BLaER1 treated with 17β-estradiol and CSF1 and Interleukin-3, amounts not matched to agents 10 nM and 100 nM (cell line): Measurements from ENCODE around the gene ZPLD1.

Experiments used
- H3K27ac ChIP-seq, 11 experiments: shearing (Covaris generic); formaldehyde crosslinking; 2 replicates each; pipeline ENCODE4 v1.8.1; 2022
- H3K27me3 ChIP-seq, 11 experiments: shearing (Covaris generic); formaldehyde crosslinking; 2 replicates each; pipeline ENCODE4 v1.8.1; 2022
- H3K36me3 ChIP-seq, 11 experiments: shearing (Covaris generic); formaldehyde crosslinking; 2 replicates each; pipeline ENCODE4 v1.8.1; 2022
- H3K4me1 ChIP-seq, 10 experiments: shearing (Covaris generic); formaldehyde crosslinking; 2 replicates each; pipeline ENCODE4 v1.8.1; 2022
- H3K4me2 ChIP-seq, 11 experiments: shearing (Covaris generic); formaldehyde crosslinking; 2 replicates each; pipeline ENCODE4 v1.8.1; 2022
- H3K4me3 ChIP-seq, 10 experiments: shearing (Covaris generic); formaldehyde crosslinking; 2 replicates each; pipeline ENCODE4 v1.8.1; 2022
- H3K9ac ChIP-seq, 11 experiments: shearing (Covaris generic); formaldehyde crosslinking; 2 replicates each; pipeline ENCODE4 v1.8.1; 2022
- H3K9me3 ChIP-seq, 11 experiments: shearing (Covaris generic); formaldehyde crosslinking; replicated peaks in 1 of 11; 2 replicates each; pipeline ENCODE4 v1.8.1; 2022
- H4K20me1 ChIP-seq, 11 experiments: shearing (Covaris generic); formaldehyde crosslinking; 2 replicates each; pipeline ENCODE4 v1.8.1; 2022
- Cebpa-rat ChIP-seq, 11 experiments: shearing (Covaris generic); IDR thresholded peaks; 2 replicates each; pipeline ENCODE4 v1.8.1; 2022

ZPLD1 gene

DNA sequence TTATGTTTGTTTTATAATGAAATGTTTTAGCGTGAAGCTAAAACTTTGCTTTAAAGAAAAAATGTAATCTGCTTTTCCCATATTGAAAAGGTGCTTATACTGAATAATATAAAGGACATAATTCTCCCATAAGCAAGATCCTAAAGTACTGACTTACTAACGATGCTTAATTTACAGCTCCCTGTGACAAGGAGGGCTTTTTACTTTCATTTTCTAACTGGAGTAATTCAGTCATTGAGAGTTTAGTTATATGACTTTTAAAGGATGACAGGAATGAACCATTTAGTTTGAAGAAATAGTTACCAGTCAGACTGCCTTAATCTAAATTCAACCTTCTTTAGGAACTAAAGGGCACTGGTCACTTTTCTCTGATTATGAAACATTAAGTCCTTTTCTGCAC lies 19.3 kb upstream of the ZPLD1 start:
- no peaks in the 10 kb centered on the region for H4K20me1 ChIP-seq
- no peaks in the 10 kb centered on the region for H3K36me3 ChIP-seq
- H3K4me3 ChIP-seq: no peak overlapping the region
- no peaks in the 10 kb centered on the region for H3K9me3 ChIP-seq
- H3K27ac ChIP-seq: no peak overlapping the region
- H3K4me2 ChIP-seq: peak overlapping the region in 7 of 11 experiments; percentile 8 to 33 (median 17); a peak in 8 of 22 replicates
- TF ChIP-seq Cebpa-rat (IDR thresholded peaks at IDR 0.05): no peak
- no peaks in the 10 kb centered on the region for H3K4me1 ChIP-seq
- no peaks in the 10 kb centered on the region for H3K27me3 ChIP-seq
- no peak overlapping the region for H3K9ac ChIP-seq

DNA sequence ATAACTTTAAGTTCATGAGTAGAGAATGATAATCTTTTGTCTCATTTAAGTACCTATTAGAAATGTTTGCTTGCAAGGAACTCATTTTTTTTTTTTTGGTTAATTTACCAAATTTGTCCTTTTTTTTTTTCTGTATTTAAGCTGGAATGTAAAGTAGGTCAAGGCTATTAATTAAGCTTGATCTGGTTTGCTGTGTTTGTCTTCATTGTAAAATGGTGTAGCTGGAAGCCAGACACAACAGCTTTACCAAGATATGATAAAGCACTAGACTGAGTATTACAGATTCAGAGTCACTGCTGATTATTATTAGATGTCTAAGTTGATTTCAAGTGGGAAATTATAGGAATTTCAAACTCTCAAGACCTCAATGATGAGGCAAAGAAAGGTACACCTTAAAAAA lies 15.0 kb upstream of the ZPLD1 start:
- Histone ChIP-seq H3K9me3 (no peaks in the 10 kb centered on the region), H3K9ac (no peak overlapping the region), H3K27ac (no peak overlapping the region), H3K4me3 (no peak overlapping the region), H4K20me1 (no peaks in the 10 kb centered on the region), H3K4me1 (no peaks in the 10 kb centered on the region), H3K27me3 (no peaks in the 10 kb centered on the region), H3K4me2 (no peak overlapping the region), H3K36me3 (no peaks in the 10 kb centered on the region)
- TF ChIP-seq Cebpa-rat (IDR thresholded peaks at IDR 0.05): no peak

DNA sequence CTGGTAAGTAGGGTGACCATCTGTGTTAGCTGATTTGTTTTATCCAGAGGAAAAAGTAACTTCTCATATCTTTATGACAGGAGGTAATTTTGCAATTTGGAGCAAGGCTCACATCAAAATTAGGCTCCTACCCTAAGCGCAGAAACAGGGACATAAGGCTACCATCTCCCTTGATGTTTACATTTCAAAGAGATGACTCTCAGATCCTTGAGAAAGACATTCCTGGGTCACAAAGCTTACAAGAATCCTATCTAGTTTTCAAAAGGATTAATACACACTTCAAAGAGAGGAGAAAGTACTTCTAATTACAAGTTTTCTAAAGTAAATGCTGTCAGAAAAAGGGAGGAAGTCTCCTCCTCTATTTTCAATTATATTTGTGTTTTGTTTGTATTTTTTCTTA lies 7.0 kb downstream of the ZPLD1 start:
- no peak for TF ChIP-seq Cebpa-rat (IDR thresholded peaks at IDR 0.05)
- no peaks in the 10 kb centered on the region for H3K27me3 ChIP-seq
- H3K27ac ChIP-seq: no peak overlapping the region
- H3K9ac ChIP-seq: no peak overlapping the region
- no peaks in the 10 kb centered on the region for H4K20me1 ChIP-seq
- H3K4me1 ChIP-seq: peaks cover 0 to 4% (median 0%) of the 10 kb centered on the region in 10 experiments; a peak in 1 of 20 replicates
- no peak overlapping the region for H3K4me2 ChIP-seq
- H3K9me3 ChIP-seq: no peaks in the 10 kb centered on the region
- H3K36me3 ChIP-seq: no peaks in the 10 kb centered on the region
- H3K4me3 ChIP-seq: no peak overlapping the region

DNA sequence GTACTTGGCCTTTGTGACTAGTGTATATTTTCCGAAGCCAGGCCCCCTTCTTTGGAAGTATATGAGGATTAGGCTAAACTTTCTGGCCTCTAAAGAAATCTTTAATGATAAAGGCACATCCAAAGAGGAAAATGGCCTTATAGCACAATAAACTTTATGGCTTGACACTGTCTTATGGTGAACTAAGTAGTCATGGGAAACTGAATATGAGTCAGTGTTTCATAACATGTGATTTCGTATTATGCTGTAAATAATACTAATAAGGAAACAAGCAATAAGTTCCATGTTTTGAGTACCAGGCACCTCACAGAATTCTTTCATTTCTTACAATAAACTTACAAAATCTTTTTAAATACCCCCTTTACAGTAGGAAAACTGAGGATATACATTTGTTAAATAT lies 8.2 kb downstream of the ZPLD1 start:
- no peaks in the 10 kb centered on the region for H3K36me3 ChIP-seq
- TF ChIP-seq Cebpa-rat (IDR thresholded peaks at IDR 0.05): no peak
- H3K4me1 ChIP-seq: no peaks in the 10 kb centered on the region
- H4K20me1 ChIP-seq: no peaks in the 10 kb centered on the region
- no peaks in the 10 kb centered on the region for H3K27me3 ChIP-seq
- H3K27ac ChIP-seq: no peak overlapping the region
- no peak overlapping the region for H3K4me3 ChIP-seq
- H3K4me2 ChIP-seq: no peak overlapping the region
- H3K9me3 ChIP-seq: no peaks in the 10 kb centered on the region
- H3K9ac ChIP-seq: no peak overlapping the region

- no peaks in the 10 kb centered on the region for H3K36me3 ChIP-seq
- H3K4me2 ChIP-seq: no peak overlapping the region
- H3K4me1 ChIP-seq: no peaks in the 10 kb centered on the region
- no peaks in the 10 kb centered on the region for H4K20me1 ChIP-seq
- no peaks in the 10 kb centered on the region for H3K27me3 ChIP-seq
- no peak overlapping the region for H3K9ac ChIP-seq
- no peaks in the 10 kb centered on the region for H3K9me3 ChIP-seq
- no peak for TF ChIP-seq Cebpa-rat (IDR thresholded peaks at IDR 0.05)
- no peak overlapping the region for H3K27ac ChIP-seq
- no peak overlapping the region for H3K4me3 ChIP-seq
These were observed 9.3 kb downstream of the ZPLD1 start for GRCh38 chr3:102444101-102444500.

- TF ChIP-seq Cebpa-rat (IDR thresholded peaks at IDR 0.05): no peak
- no peak overlapping the region for H3K4me3 ChIP-seq
- no peak overlapping the region for H3K9ac ChIP-seq
- no peaks in the 10 kb centered on the region for H3K36me3 ChIP-seq
- H3K4me1 ChIP-seq: no peaks in the 10 kb centered on the region
- no peak overlapping the region for H3K27ac ChIP-seq
- no peaks in the 10 kb centered on the region for H3K9me3 ChIP-seq
- no peaks in the 10 kb centered on the region for H4K20me1 ChIP-seq
- H3K4me2 ChIP-seq: no peak overlapping the region
- H3K27me3 ChIP-seq: no peaks in the 10 kb centered on the region
These were observed 12.5 kb downstream of the ZPLD1 start for GRCh38 chr3:102447272-102447671.

GRCh38 chr3:102449341-102449740 lies 14.5 kb downstream of the ZPLD1 start:
- H3K36me3 ChIP-seq: no peaks in the 10 kb centered on the region
- H3K27me3 ChIP-seq: no peaks in the 10 kb centered on the region
- no peak overlapping the region for H3K9ac ChIP-seq
- H4K20me1 ChIP-seq: no peaks in the 10 kb centered on the region
- H3K4me1 ChIP-seq: no peaks in the 10 kb centered on the region
- TF ChIP-seq Cebpa-rat (IDR thresholded peaks at IDR 0.05): no peak
- no peak overlapping the region for H3K4me3 ChIP-seq
- no peaks in the 10 kb centered on the region for H3K9me3 ChIP-seq
- no peak overlapping the region for H3K4me2 ChIP-seq
- H3K27ac ChIP-seq: no peak overlapping the region

DNA sequence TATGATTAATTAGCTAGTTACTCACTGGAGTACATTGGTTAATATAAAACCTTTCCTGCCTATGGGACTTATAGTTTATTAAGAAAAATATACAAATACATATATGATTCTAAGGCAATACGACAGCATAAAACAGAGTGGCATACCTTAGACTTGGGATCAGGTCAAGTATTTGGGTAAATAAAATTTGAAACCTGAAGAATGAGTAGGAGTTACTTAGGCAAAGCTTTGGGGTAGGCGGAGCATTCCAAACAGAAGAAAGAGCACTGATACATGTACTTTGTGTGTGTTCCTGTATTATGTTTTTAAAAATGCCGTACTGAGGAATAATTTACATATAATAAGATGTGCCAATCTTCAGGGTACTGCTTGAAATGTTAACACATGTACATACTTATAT lies 15.1 kb downstream of the ZPLD1 start:
- H3K4me1 ChIP-seq: no peaks in the 10 kb centered on the region
- no peak overlapping the region for H3K27ac ChIP-seq
- no peak overlapping the region for H3K9ac ChIP-seq
- no peak for TF ChIP-seq Cebpa-rat (IDR thresholded peaks at IDR 0.05)
- no peak overlapping the region for H3K4me2 ChIP-seq
- no peaks in the 10 kb centered on the region for H4K20me1 ChIP-seq
- H3K36me3 ChIP-seq: no peaks in the 10 kb centered on the region
- no peaks in the 10 kb centered on the region for H3K9me3 ChIP-seq
- no peaks in the 10 kb centered on the region for H3K27me3 ChIP-seq
- no peak overlapping the region for H3K4me3 ChIP-seq

DNA sequence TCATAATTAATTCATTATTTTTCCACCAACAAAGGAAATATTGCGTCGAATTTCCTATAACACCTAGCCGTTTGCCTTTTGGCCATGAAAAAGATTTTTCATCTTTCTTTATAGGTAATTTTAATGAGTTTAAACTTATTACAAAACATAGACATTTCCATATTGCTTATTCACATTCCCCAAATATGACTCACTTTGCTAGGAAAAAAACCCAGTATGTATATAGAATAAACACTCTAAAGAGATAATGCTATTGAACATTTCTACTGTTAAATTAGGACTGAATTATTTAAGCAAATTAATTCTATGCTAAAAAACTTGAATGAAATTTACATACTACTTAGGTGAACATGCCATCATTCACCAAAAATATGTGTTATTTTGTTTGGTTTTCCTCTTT lies 16.2 kb downstream of the ZPLD1 start:
- Histone ChIP-seq H3K9me3 (no peaks in the 10 kb centered on the region), H3K4me3 (no peak overlapping the region), H3K4me1 (no peaks in the 10 kb centered on the region), H3K27me3 (no peaks in the 10 kb centered on the region), H3K9ac (no peak overlapping the region), H3K36me3 (no peaks in the 10 kb centered on the region), H3K4me2 (no peak overlapping the region), H3K27ac (no peak overlapping the region), H4K20me1 (no peaks in the 10 kb centered on the region)
- TF ChIP-seq Cebpa-rat (IDR thresholded peaks at IDR 0.05): no peak

DNA sequence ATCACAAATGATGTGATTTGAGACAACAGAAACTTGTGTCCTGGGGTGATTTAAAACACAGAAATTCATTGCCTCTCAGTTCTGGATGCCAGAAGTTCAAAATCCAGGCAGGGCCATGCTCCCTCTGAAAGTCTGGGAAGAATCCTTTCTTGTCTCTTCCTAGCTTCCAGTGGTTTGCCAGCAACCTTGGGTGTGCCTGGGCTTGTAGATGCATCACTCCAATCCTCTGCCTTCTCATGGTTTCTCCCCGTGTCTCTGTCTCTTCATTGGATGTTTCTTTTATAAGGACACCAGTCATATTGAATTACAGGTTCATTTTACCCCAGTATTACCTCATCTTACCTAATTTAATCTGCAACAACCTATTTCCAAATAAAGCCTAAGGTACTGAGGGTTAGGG lies 16.7 kb downstream of the ZPLD1 start:
- no peak overlapping the region for H3K27ac ChIP-seq
- no peaks in the 10 kb centered on the region for H3K9me3 ChIP-seq
- no peaks in the 10 kb centered on the region for H3K36me3 ChIP-seq
- H3K4me3 ChIP-seq: no peak overlapping the region
- no peaks in the 10 kb centered on the region for H3K27me3 ChIP-seq
- H3K4me2 ChIP-seq: no peak overlapping the region
- H3K4me1 ChIP-seq: no peaks in the 10 kb centered on the region
- H3K9ac ChIP-seq: no peak overlapping the region
- no peaks in the 10 kb centered on the region for H4K20me1 ChIP-seq
- no peak for TF ChIP-seq Cebpa-rat (IDR thresholded peaks at IDR 0.05)

GRCh38 chr3:102454181-102454580 lies 19.4 kb downstream of the ZPLD1 start:
- H3K9ac ChIP-seq: no peak overlapping the region
- no peaks in the 10 kb centered on the region for H3K9me3 ChIP-seq
- TF ChIP-seq Cebpa-rat (IDR thresholded peaks at IDR 0.05): no peak

More at GRCh38 chr3:102454181-102454580, 19.4 kb downstream of the ZPLD1 start:
- H3K4me1 ChIP-seq: no peaks in the 10 kb centered on the region
- no peak overlapping the region for H3K4me2 ChIP-seq
- no peaks in the 10 kb centered on the region for H4K20me1 ChIP-seq
- H3K36me3 ChIP-seq: no peaks in the 10 kb centered on the region
- H3K27me3 ChIP-seq: no peaks in the 10 kb centered on the region
- no peak overlapping the region for H3K27ac ChIP-seq
- H3K4me3 ChIP-seq: no peak overlapping the region
